NCI-H1105 (cell line): Measurements from ENCODE around the gene ROR2.
"Not testable (repeated sequence)": the region's sequence is repeated elsewhere in the genome, so short reads cannot be mapped to it uniquely, and the experiment has no call there.

ENCODE experiments used
- DNase-seq: peaks from one replicate; lab custom pipeline; 2025; lab: John Stamatoyannopoulos, UW

ROR2 gene

GRCh38 chr9:91924090-91924489 is 25.9 kb downstream of the ROR2 start:
- DNase-seq: no peak

GRCh38 chr9:91923145-91923544 is 26.9 kb downstream of the ROR2 start:
- no peak for DNase-seq

- DNase-seq: no peak
These were observed 28.7 kb downstream of the ROR2 start for GRCh38 chr9:91921371-91921770.

- no peak for DNase-seq
These were observed 29.2 kb downstream of the ROR2 start for GRCh38 chr9:91920630-91921350.

DNA sequence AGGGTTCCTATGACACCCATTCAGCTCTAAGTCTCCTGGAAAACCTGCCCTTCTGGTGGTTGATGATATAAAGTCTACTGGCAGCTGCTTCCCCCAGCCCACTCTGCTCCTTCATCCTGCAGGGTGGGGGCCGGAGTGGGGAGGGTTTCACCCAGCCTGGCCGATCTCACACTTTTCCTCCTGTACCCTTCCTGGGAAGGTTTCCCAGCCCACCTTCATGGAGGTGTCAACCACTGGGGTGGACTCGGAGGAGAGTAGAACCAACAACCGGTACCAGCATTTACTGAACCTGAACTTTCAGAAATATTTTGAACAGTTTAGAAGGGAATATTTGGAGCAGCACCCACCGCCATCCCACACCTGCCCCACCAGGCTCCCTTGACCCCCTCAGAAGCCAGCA is 30.4 kb downstream of the ROR2 start:
- DNase-seq: no peak

GRCh38 chr9:91917436-91917835 is 32.6 kb downstream of the ROR2 start:
- no peak for DNase-seq

DNA sequence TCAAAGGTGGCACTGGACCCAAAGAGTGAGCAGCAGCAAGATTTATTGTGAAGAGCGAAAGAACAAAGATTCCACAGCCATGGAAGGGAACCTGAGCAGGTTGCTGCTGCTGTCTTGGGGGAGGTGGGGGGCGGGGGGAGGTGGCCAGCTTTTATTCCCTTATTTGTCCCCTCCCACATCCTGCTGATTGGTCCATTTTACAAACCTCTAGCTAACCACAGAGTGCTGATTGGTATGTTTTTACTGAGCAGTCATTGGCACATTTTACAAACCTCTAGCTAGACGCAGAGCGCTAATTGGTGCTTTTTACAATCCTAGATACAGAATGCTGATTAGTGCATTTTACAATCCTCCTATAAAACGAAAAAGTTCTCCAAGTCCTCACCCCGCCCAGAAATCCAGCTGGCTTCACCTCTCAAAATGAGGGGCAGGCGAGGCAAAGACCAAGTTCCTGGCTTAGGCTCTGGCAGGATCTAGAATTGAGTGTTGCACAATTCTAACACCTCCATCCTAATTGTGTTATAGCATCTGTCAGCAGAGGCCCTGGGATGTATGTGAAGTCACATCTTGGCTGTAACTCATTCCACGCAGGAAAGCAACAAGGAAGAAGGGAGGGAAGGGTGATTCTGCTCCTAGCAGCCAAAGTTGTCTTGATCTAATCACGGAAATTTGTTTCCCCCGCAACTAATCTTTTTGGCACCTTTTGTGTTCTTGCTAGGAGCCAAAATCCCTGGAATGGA is 34.3 kb downstream of the ROR2 start:
- no peak for DNase-seq

DNA sequence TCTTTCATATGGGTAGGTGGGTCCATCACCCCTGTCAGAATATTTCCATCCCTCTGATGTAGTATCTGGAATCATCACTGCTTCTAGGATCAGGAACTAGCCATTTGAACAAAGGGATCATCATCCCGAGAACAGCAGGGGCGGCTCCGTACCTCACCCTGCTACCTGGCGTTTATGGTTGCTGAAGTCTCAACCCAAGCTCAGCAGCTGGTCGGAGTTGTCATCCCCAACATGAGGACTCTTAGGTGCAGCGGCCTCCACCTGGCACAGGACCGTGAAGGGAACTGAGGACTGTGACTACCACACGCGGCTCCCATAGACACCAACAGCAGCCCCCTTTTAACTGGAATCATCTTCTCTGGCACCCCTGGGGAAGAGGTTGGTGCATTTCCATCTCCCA is 35.1 kb downstream of the ROR2 start:
- DNase-seq: no peak

- no peak for DNase-seq
These were observed 35.6 kb downstream of the ROR2 start for GRCh38 chr9:91914404-91914803.

DNA sequence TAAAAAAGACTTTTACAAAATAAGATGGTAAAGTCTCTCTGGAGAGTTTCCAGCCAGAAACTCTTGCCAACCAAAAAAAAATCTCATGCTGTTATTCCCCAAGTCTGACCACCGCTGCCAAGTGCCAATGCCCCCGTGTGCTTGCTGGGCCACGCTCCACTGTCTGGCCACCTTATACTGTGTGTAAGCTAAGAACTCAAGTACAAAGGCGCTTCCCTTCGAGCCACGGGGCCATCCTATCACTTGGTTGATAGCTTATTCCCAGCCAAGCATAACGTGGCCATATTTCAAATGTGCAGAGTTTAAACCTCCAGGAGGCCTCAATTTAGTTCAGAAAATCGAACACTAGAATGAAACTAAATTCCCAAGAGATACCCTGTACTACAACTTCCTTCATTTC is 36.0 kb downstream of the ROR2 start:
- DNase-seq: no peak

GRCh38 chr9:91913096-91913495 is 36.9 kb downstream of the ROR2 start:
- DNase-seq: no peak

GRCh38 chr9:91911657-91912056 is 38.4 kb downstream of the ROR2 start:
- DNase-seq: no peak

DNA sequence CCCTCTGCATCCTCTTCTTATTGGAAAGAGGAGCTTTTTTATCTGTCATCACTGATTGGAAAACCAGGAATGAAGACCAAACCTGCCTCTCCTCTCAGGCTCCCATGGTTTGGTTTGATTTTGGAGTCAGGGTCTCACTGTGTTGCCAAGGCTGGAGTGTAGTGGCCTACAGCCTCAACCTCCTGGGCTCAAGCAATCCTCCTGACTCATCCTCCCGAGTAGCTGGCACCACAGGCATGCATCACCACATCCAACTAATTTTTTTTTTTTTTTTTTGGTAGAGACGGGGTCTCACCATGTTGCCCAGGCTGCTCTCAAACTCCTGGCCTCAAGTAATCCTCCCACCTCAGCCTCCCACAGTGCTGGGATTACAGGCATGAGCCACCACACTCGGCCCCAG is 40.8 kb downstream of the ROR2 start:
- not testable (repeated sequence) for DNase-seq

GRCh38 chr9:91908746-91909145 is 41.3 kb downstream of the ROR2 start:
- no peak for DNase-seq

DNA sequence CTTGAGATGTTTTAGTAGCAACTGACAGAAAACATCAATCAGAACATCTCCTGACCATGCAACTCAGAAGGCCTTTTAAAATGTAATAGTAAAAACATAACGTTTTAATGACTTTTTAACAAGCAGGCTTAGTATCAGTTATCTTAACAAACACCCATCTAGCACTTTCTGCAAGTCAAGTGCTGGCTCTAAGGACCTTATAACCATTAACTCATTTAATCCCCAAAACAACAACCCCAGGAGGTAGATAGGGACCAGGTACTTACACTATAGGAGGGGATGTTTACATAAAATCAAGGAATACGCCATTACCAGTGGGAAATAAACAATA is 41.8 kb downstream of the ROR2 start:
- no peak for DNase-seq

- no peak for DNase-seq
These were observed 42.3 kb downstream of the ROR2 start for GRCh38 chr9:91907484-91908292.

DNA sequence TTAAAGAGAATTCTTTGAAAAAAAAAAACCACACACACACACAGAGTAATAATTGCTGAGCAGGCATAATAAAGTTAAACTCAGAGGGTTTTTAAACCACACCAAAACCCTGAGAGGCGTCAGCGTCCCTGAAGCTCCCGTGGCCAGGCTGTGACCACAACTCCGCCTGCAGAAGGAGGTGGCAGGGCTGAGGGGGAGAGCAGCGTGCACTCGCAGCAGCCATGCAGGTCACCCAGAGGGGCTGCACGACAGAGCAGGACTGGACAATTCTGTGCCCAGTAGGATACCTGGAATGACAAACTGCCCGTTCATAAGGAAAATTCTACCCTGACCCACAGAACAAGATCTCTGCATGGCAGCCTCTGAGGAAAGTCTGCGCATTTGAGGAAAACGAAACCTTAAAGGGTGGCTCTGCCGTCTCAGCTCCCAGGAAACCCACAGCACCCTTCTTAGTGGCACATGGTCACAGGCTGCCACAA is 44.0 kb downstream of the ROR2 start:
- no peak for DNase-seq

DNA sequence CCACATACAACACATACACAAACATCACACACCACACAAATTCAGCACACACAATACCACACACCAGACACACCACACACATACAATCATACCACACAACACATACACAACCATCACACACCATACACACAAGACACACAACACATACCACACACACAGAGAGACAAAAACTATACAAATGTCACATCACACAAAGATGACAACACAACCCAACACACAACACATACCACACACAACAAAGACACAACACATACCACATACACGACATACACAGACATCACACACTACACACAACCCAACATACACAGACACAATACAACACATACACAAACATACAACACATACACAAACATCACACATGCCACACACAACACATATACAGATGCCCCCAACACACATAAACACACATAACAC is 44.8 kb downstream of the ROR2 start:
- DNase-seq: no peak

GRCh38 chr9:91904588-91905236 is 45.3 kb downstream of the ROR2 start:
- no peak for DNase-seq

DNA sequence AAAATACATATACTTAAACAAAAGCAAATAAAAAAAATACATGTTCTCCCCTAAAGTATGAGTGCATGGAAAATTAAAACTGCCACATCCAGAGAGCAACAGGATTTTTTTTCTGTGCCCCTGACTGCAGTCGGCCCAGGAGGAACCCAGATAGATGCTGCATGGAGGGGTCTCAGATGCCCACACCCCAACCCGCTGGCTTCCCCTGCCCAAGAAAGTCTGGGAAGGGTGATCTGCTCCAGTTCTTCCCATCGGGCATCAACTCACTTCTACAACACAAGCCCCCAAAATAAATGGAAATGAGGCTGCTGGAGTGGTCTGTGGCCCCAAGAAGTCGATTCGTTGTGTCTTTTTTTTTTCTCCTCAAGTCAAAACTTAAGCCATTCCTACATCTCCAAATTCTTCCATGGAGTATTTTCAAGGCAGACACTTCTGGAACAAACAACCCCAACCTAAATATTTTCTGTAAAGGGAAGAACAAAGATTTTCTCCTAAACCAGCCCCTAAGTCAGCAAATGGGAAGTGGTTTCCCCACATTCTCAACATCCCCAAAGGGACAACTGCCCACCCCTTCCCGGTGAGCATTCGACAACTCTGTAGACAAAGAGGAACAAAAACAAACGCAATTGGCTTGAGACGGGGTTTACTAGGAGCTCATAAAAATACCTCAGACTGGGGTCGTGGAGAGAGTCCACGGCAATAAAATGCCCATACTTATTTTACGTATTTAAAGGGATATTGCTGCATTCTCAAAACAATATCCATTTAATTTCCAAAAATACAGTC is 46.7 kb downstream of the ROR2 start:
- DNase-seq: no peak

GRCh38 chr9:91902475-91903125 is 47.4 kb downstream of the ROR2 start:
- no peak for DNase-seq
